Heart left ventricle (tissue), 16 donors: ENCODE data around the gene NKX2-1. TPM values are rescaled to one million over a fixed set of nuclear protein-coding genes. Genes with fewer than 3 reads are reported as not detected.
"Not testable (repeated sequence)": the region's sequence is repeated elsewhere in the genome, so short reads cannot be mapped to it uniquely, and the experiment has no call there.

Source experiments
- ATAC-seq, 4 donors: fragments of 200-7000 bp; cut with Tn5 transposase; one replicate each; pipeline ENCODE4 v1.9.1; 2020 to 2022; ENCODE audit warnings: moderate library complexity in 4 of 4, mild to moderate bottlenecking in 3 of 4, moderate number of reproducible peaks in 1 of 4
- DNase-seq, 5 donors: peaks; one replicate each; pipeline ENCODE4 v3.0.0-alpha.2; 2020
- H3K27ac ChIP-seq, 12 donors: fragments of 200-600 bp; sonication (generic) in 4 of 12; one replicate each; pipeline versions ENCODE4 v1.5.0 to v1.8.0; 2016 to 2022; ENCODE audit warnings: mild to moderate bottlenecking in 2 of 12
- H3K27me3 ChIP-seq, 9 donors: fragments of 200-600 bp; sonication (generic) in 2 of 9; one replicate each; pipeline versions ENCODE4 v1.5.1 to v1.8.0; 2016 to 2022; ENCODE audit warnings: mild to moderate bottlenecking in 3 of 9
- H3K36me3 ChIP-seq, 9 donors: fragments of 200-600 bp; sonication (generic) in 2 of 9; one replicate each; pipeline versions ENCODE4 v1.5.0 to v1.8.0; 2018 to 2022; ENCODE audit warnings: mild to moderate bottlenecking in 2 of 9
- H3K4me1 ChIP-seq, 12 donors: fragments of 200-600 bp; sonication (generic) in 4 of 12; one replicate each; pipeline versions ENCODE4 v1.5.0 to v1.8.0; 2016 to 2022; ENCODE audit warnings: mild to moderate bottlenecking in 3 of 12
- H3K4me3 ChIP-seq, 12 donors: fragments of 200-600 bp; sonication (generic) in 4 of 12; one replicate each; pipeline versions ENCODE4 v1.5.0 to v1.8.0; 2017 to 2022; ENCODE audit warnings: mild to moderate bottlenecking in 9 of 12, moderate library complexity in 4 of 12
- H3K9me3 ChIP-seq, 12 donors: fragments of 200-600 bp; sonication (generic) in 4 of 12; one replicate each; pipeline versions ENCODE4 v1.5.0 to v1.8.0; 2016 to 2022; ENCODE audit warnings: mild to moderate bottlenecking in 1 of 12
- POLR2A ChIP-seq, 2 donors: fragments of 450-650 bp; IDR thresholded peaks; one replicate each; pipeline ENCODE4 v1.6.1; 2017; ENCODE audit warnings: antibody characterized with exemption in 2 of 2, mild to moderate bottlenecking in 2 of 2, moderate library complexity in 2 of 2
- WGBS, 4 donors: extraction: QIAGEN DNeasy Blood & Tissue Kit in 2 of 4; methylation state at CpG; one replicate each; pipeline versions ENCODE4 v1.1.5 to v1.1.7; 2013 to 2018; 5-methylcytosine and 5-hydroxymethylcytosine counted together
- intact Hi-C, 10 donors: fragments of 100-400 bp; cut with DNase I; formaldehyde crosslinking; loops; one replicate each; pipeline versions ENCODE4 v1.11.1 to v1.14.2; 2022
- polyA plus RNA-seq, 2 donors: library from polyadenylated mRNA; stranded (reverse); fragments of 200-250 nt; gene quantifications; one replicate each; pipeline ENCODE4 v1.2.3, GENCODE V29; 2013
- total RNA-seq, 9 donors: library from RNA; depleted of rRNA in 2 of 9; stranded (reverse); fragments of >200 nt in 2 of 9; fragmentation: NEBNext Ultra II Directional in 3 of 9; extraction: Animal tissue kit (Norgen Biotek cat#: 25700) in 3 of 9; gene quantifications; one replicate each; pipeline versions ENCODE4 v1.1.0 to v1.2.4, GENCODE V29; 2016 to 2023
- TF ChIP-seq, protein P1 (sequence below), 12 donors: fragments of 200-600 bp; sonication (generic) in 4 of 12; IDR thresholded peaks; one replicate each; pipeline versions ENCODE4 v1.5.0 to v1.8.0; 2018 to 2022; ENCODE audit warnings: antibody characterized with exemption in 12 of 12, mild to moderate bottlenecking in 5 of 12
- donor health status: ischemic (EF 13 %, LVEDD 7.1; RV severe dilation, severe dysfunction).
- donor health status: healthy with polysubstance abuse.
- donor health status: DM: no; HTN: yes; CAD: no.
- donor health status: DM: no; HTN: no; CAD: no.
- donor health status: ischemic (EF 25% LVEDD 6.9; RV normal size, moderate dysfunction).
- donor health status: ischemic (EF 25% LVEDD 5.7; RV mildly dilated, moderate dysfunction).
- donor health status: healthy.
- donor health status: DM: yes; HTN: yes; CAD: no.
- donor health status: ischemic (EF 35%, LVEDD 5.7; RV mildly dilated, moderate dysfunction).
- donor health status: nonischemic (EF 11% LVEDD 7.7; RV severe dilation, severe dysfunction).
- donor health status: DM: yes; HTN: yes; CAD: no.
- donor health status: PGD.
- donor health status: ischemic (EF 29% LVEDD 5.4; RV normal size, mild dysfunction).
- donor health status: nonischemic (EF 23%, LVEDD 6.1; RV moderate dilation, normal function).

Gene NKX2-1
- total and polyA plus RNA-seq, 11 donors: not detected

DNA sequence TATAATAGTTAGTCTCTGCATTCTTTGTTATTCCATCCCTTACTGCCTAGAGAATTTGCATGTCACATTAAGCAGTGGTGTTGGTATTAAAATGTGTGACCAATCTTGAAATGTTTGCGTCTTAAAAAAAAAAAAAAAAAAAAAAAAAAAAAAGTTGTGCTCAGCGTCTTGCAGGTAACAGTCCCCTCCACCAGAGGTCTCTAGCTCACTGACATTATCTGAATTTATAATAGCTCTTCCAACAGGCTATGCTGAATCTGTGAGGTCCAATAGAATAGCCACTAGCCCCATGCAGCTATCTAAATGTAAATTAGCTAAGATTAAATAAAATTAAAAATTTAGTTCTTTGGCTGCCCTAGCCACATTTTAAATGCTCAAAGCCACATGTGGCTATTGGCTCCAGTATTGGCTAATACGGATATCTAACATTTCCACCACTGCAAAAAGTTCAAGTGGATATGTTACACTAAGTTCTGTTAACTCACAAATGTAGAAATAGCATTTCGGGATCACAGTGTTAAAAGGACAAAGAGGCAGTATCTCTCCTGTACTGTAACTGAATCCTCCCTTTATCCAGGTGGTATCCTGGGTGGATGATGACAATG is 33.7 kb upstream of the NKX2-1 start:
- H3K9me3 ChIP-seq: no peaks in the 10 kb centered on the region
- H3K4me1 ChIP-seq: no peaks in the 10 kb centered on the region
- no peak overlapping the region for H3K4me3 ChIP-seq
- intact Hi-C loops: loop anchor here in 9 of 10 donors (2.0 to 10.0 kb wide), 11 partner anchors 51 to 669 kb away; no protein-coding TSS in a partner anchor
- peaks cover 0 to 24% (median 0%) of the 10 kb centered on the region in 9 donors for H3K27me3 ChIP-seq
- TF ChIP-seq POLR2A (IDR thresholded peaks at IDR 0.05): no peak
- TF ChIP-seq, protein P1, sequence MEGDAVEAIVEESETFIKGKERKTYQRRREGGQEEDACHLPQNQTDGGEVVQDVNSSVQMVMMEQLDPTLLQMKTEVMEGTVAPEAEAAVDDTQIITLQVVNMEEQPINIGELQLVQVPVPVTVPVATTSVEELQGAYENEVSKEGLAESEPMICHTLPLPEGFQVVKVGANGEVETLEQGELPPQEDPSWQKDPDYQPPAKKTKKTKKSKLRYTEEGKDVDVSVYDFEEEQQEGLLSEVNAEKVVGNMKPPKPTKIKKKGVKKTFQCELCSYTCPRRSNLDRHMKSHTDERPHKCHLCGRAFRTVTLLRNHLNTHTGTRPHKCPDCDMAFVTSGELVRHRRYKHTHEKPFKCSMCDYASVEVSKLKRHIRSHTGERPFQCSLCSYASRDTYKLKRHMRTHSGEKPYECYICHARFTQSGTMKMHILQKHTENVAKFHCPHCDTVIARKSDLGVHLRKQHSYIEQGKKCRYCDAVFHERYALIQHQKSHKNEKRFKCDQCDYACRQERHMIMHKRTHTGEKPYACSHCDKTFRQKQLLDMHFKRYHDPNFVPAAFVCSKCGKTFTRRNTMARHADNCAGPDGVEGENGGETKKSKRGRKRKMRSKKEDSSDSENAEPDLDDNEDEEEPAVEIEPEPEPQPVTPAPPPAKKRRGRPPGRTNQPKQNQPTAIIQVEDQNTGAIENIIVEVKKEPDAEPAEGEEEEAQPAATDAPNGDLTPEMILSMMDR (IDR thresholded peaks at IDR 0.05): peak; percentile 43 to 73 (median 63)
- DNase-seq (no peak), ATAC-seq (peak in 1 of 4 donors; percentile 36)
- no peaks in the 10 kb centered on the region for H3K36me3 ChIP-seq
- H3K27ac ChIP-seq: no peak overlapping the region
- WGBS, 4 donors: 35 to 37% (median 36%) methylated on average over 4 of the region's 4 CpGs

GRCh38 chr14:36550899-36551298 is 30.9 kb upstream of the NKX2-1 start:
- Histone ChIP-seq H3K27ac (no peak overlapping the region), H3K36me3 (no peaks in the 10 kb centered on the region), H3K4me3 (no peak overlapping the region), H3K9me3 (no peaks in the 10 kb centered on the region), H3K4me1 (no peaks in the 10 kb centered on the region), H3K27me3 (peaks cover 0 to 38% (median 5%) of the 10 kb centered on the region in 9 donors)
- 31 to 50% (median 40%) methylated on average over 1 of the region's 1 CpG for WGBS, 4 donors
- TF ChIP-seq, protein P1 (IDR thresholded peaks at IDR 0.05): no peak
- TF ChIP-seq POLR2A (IDR thresholded peaks at IDR 0.05): no peak
- no peak for ATAC-seq
- no peak for DNase-seq
- intact Hi-C loops: loop anchor here in 9 of 10 donors (5.0 to 10.0 kb wide), 8 partner anchors 54 to 666 kb away; no protein-coding TSS in a partner anchor

DNA sequence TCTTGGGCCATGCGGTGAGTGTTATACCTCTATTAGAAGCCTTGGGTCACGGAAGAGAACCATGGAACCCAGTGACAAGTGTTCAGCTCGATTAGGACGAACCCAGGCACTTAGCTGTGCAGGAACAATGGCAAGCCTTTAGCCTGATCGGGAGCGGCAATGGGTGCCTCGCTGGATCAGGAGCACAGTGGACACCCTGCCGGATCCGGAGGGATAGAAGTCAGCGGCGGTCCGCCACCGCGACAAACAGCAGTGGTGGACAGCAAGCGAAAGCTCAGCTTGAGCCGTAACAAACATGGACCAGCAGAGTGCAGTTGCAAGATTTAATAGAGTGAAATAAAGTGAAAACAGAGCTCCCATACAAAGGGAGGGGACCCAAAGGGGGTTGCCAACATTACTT is 24.2 kb upstream of the NKX2-1 start:
- DNase-seq: peak in 1 of 5 donors; percentile 45
- H3K4me1 ChIP-seq, intact Hi-C loops, H3K36me3 ChIP-seq, H3K27ac ChIP-seq, H3K4me3 ChIP-seq, ATAC-seq, H3K9me3 ChIP-seq: not testable (repeated sequence)
- 93 to 95% (median 94%) methylated on average over 16 of the region's 16 CpGs for WGBS, 4 donors
- H3K27me3 ChIP-seq: peaks cover 0 to 41% (median 5%) of the 10 kb centered on the region in 9 donors

GRCh38 chr14:36538051-36538450 is 18.0 kb upstream of the NKX2-1 start:
- no peak for ATAC-seq
- Histone ChIP-seq H3K27ac (no peak overlapping the region), H3K4me3 (no peak overlapping the region), H3K9me3 (peaks cover 0 to 27% (median 7%) of the 10 kb centered on the region in 12 donors), H3K27me3 (peaks cover 0 to 54% (median 2%) of the 10 kb centered on the region in 9 donors), H3K36me3 (no peaks in the 10 kb centered on the region), H3K4me1 (no peaks in the 10 kb centered on the region)
- 66 to 80% (median 74%) methylated on average over 1 of the region's 1 CpG for WGBS, 4 donors
- no peak for DNase-seq
- TF ChIP-seq, protein P1 (IDR thresholded peaks at IDR 0.05): no peak
- TF ChIP-seq POLR2A (IDR thresholded peaks at IDR 0.05): no peak
- intact Hi-C loops: no loop called here

- TF ChIP-seq, protein P1 (IDR thresholded peaks at IDR 0.05): no peak
- TF ChIP-seq POLR2A (IDR thresholded peaks at IDR 0.05): no peak
- ATAC-seq: no peak
- Histone ChIP-seq H3K4me3 (no peak overlapping the region), H3K27me3 (peaks cover 18 to 91% (median 49%) of the 10 kb centered on the region in 9 donors), H3K4me1 (peaks cover 0 to 8% (median 0%) of the 10 kb centered on the region in 12 donors), H3K36me3 (no peaks in the 10 kb centered on the region), H3K9me3 (no peaks in the 10 kb centered on the region), H3K27ac (no peak overlapping the region)
- no peak for DNase-seq
- intact Hi-C loops: no loop called here
Measured at GRCh38 chr14:36529062-36529461, 9.0 kb upstream of the NKX2-1 start.
